Sigmoid colon (tissue), 4 donors: ENCODE data around the gene OCRL.

Experiments
- POLR2A ChIP-seq, 2 donors: fragments of 450-650 bp; IDR thresholded peaks; one replicate each; pipeline ENCODE4 v1.6.1; 2016; ENCODE audit warnings: antibody characterized with exemption in 2 of 2, mild to moderate bottlenecking in 2 of 2, moderate library complexity in 2 of 2
- POLR2AphosphoS5 ChIP-seq, 4 donors: sonication (generic); formaldehyde crosslinking; IDR thresholded peaks; one replicate each; pipeline ENCODE4 v1.6.1; 2017; ENCODE audit warnings: antibody characterized with exemption in 4 of 4
- TF ChIP-seq, protein P1 (sequence below), 4 experiments: fragments of 450-650 bp in 3 of 4; fragments of 200-600 bp in 1 of 4; IDR thresholded peaks; one replicate each; pipeline ENCODE4 v1.5.1; 2016 to 2019; ENCODE audit warnings: antibody characterized with exemption in 4 of 4, mild to moderate bottlenecking in 3 of 4, moderate library complexity in 2 of 4

DNA sequence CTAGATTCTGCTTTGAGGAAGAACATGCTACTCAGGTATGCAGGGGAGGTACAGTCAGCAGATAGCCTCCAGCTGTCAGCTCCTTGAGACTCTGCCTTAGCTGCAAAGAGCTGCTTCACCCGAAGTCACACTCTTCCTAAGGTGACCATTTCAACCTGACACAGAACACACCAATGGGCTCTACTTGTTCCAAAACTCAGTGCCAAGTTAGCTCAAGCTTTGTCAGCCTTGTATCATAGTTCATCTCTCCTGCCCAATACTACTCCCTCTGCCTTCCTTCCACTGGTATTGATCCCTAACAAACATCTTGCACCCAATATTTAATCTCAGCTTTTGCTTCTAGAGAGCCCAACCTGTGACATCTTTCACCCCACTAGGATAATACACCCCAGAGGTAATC, 8.9 kb upstream of the OCRL start:
- TF ChIP-seq, protein P1, sequence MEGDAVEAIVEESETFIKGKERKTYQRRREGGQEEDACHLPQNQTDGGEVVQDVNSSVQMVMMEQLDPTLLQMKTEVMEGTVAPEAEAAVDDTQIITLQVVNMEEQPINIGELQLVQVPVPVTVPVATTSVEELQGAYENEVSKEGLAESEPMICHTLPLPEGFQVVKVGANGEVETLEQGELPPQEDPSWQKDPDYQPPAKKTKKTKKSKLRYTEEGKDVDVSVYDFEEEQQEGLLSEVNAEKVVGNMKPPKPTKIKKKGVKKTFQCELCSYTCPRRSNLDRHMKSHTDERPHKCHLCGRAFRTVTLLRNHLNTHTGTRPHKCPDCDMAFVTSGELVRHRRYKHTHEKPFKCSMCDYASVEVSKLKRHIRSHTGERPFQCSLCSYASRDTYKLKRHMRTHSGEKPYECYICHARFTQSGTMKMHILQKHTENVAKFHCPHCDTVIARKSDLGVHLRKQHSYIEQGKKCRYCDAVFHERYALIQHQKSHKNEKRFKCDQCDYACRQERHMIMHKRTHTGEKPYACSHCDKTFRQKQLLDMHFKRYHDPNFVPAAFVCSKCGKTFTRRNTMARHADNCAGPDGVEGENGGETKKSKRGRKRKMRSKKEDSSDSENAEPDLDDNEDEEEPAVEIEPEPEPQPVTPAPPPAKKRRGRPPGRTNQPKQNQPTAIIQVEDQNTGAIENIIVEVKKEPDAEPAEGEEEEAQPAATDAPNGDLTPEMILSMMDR (IDR thresholded peaks at IDR 0.05) = no peak
- TF ChIP-seq POLR2A (IDR thresholded peaks at IDR 0.05) (no peak), POLR2AphosphoS5 (IDR thresholded peaks at IDR 0.05) (no peak)
